Kidney (tissue), 14 donors: ENCODE results near the gene AGPAT1. TPM values are rescaled to one million over a fixed set of nuclear protein-coding genes. Genes with fewer than 3 reads are reported as not detected.

Experiments
- DNase-seq, 5 donors: peaks; one replicate each; pipeline ENCODE4 v3.0.0-alpha.2; 2013 to 2020
- FAIRE-seq: peaks from 2 replicates; lab custom pipeline; 2012; peaks lifted over from hg19 to GRCh38; lab: Jason Lieb, UNC
- H3K27ac ChIP-seq, 2 donors: one replicate each; pipeline ENCODE4 v1.7.0; 2013; ENCODE audit warnings: low read depth in 2 of 2, low read length in 2 of 2, inconsistent platforms in 1 of 2
- H3K27me3 ChIP-seq: one replicate; pipeline ENCODE4 v1.7.1; 2013; ENCODE audit warnings: low read length, inconsistent platforms; ENCODE audit not compliant: control insufficient read depth, insufficient read depth
- H3K36me3 ChIP-seq, 3 donors: one replicate each; pipeline versions ENCODE4 v1.7.0 to v1.7.1; 2013; ENCODE audit warnings: low read length in 3 of 3, control low read depth in 1 of 3, inconsistent platforms in 1 of 3; ENCODE audit not compliant: insufficient read depth in 3 of 3, control insufficient read depth in 2 of 3
- H3K4me1 ChIP-seq, 3 donors: one replicate each; pipeline versions ENCODE4 v1.7.0 to v1.7.1; 2013; ENCODE audit warnings: low read length in 3 of 3, inconsistent platforms in 1 of 3, low read depth in 1 of 3; ENCODE audit not compliant: control insufficient read depth in 2 of 3, insufficient read depth in 2 of 3
- H3K4me3 ChIP-seq, 3 donors: one replicate each; pipeline versions ENCODE4 v1.7.0 to v1.8.1; 2013; ENCODE audit warnings: low read length in 3 of 3, control low read depth in 1 of 3, inconsistent platforms in 1 of 3
- H3K9ac ChIP-seq, 3 donors: one replicate each; pipeline versions ENCODE4 v1.7.0 to v1.7.1; 2013; ENCODE audit warnings: low read length in 3 of 3, control low read depth in 1 of 3, inconsistent platforms in 1 of 3
- H3K9me3 ChIP-seq, 3 donors: one replicate each; pipeline versions ENCODE4 v1.7.0 to v1.7.1; 2013; ENCODE audit warnings: low read length in 3 of 3, control low read depth in 1 of 3, inconsistent platforms in 1 of 3; ENCODE audit not compliant: control insufficient read depth in 2 of 3, insufficient read depth in 1 of 3
- CTCF ChIP-seq: IDR thresholded peaks from 3 replicates; pipeline ENCODE4 v1.5.1; 2012; ENCODE audit warnings: mild to moderate bottlenecking, moderate library complexity, borderline replicate concordance; ENCODE audit not compliant: insufficient read depth; ENCODE audit errors: extremely low read depth
- intact Hi-C: fragments of 100-400 bp; cut with DNase I; formaldehyde crosslinking; loops from one replicate; pipeline ENCODE4 v1.11.1; 2022
- microRNA-seq: library from miRNA; unstranded; fragments of <30 nt; microRNA quantifications from one replicate; pipeline ENCODE4 v1.2.0, GENCODE V29; 2020
- polyA plus RNA-seq: library from polyadenylated mRNA; stranded (reverse); fragments of 350-450 nt; fragmentation: Illumina TruSeq; extraction: RNeasy Lipid Tissue Mini Kit (QIAGEN cat#74804); gene quantifications from one replicate; pipeline ENCODE4 v1.2.3, GENCODE V29; 2014; ENCODE audit warnings: low read depth, low replicate concordance; ENCODE audit not compliant: insufficient read depth
- total RNA-seq: library from RNA; stranded (reverse); fragmentation: NEBNext Ultra II Directional; extraction: Animal tissue kit (Norgen Biotek cat#: 25700); gene quantifications from one replicate; pipeline ENCODE4 v1.2.1, GENCODE V29; 2021
- donor health status: control.
- donor health status: control.
- donor health status: control.
- donor health status: control.
- donor health status: control.
- donor health status: DM: yes; HTN: yes; CAD: no.
- donor health status: Normal renal cell carcinoma (clear cell type).

The AGPAT1 gene
- total and polyA plus RNA-seq, 2 donors from 2014 or later, result 58.9 to 87.1 TPM

GRCh38 chr6:32123681-32124080 lies 52.2 kb downstream of the AGPAT1 start:
- Histone ChIP-seq H3K9ac (no peak overlapping the region), H3K27me3 (no peaks in the 10 kb centered on the region), H3K4me3 (no peak overlapping the region), H3K9me3 (no peaks in the 10 kb centered on the region), H3K4me1 (peaks cover 7 to 17% (median 16%) of the 10 kb centered on the region in 3 donors), H3K36me3 (peaks cover 9 to 33% (median 19%) of the 10 kb centered on the region in 3 donors), H3K27ac (no peak overlapping the region)
- intact Hi-C loops, result no loop called here
- DNase-seq (no peak), FAIRE-seq (no peak)
- TF ChIP-seq CTCF, result no peak

- peaks cover 0 to 5% (median 5%) of the 10 kb centered on the region in 3 donors for H3K4me1 ChIP-seq
- H3K9me3 ChIP-seq, result no peaks in the 10 kb centered on the region
- intact Hi-C loops, result no loop called here
Observed at GRCh38 chr6:32120573-32121059, 55.3 kb downstream of the AGPAT1 start.

GRCh38 chr6:32118782-32119628 lies 56.9 kb downstream of the AGPAT1 start:
- Histone ChIP-seq H3K27me3 (no peaks in the 10 kb centered on the region), H3K27ac (peak overlapping the region in 1 of 2 donors; percentile 28)
- FAIRE-seq, result no peak

More at GRCh38 chr6:32120573-32121059, 55.3 kb downstream of the AGPAT1 start:
- H3K4me3 ChIP-seq, result no peak overlapping the region
- no peak for TF ChIP-seq CTCF
- DNase-seq, result no peak
- no peaks in the 10 kb centered on the region for H3K27me3 ChIP-seq
- no peak overlapping the region for H3K27ac ChIP-seq
- no peak for FAIRE-seq
- peaks cover 11 to 63% (median 42%) of the 10 kb centered on the region in 3 donors for H3K36me3 ChIP-seq
- H3K9ac ChIP-seq, result no peak overlapping the region

More at GRCh38 chr6:32118782-32119628, 56.9 kb downstream of the AGPAT1 start:
- Histone ChIP-seq H3K9ac (no peak overlapping the region), H3K4me3 (peak overlapping the region in 1 of 3 donors; percentile 8), H3K4me1 (peaks cover 0 to 8% (median 5%) of the 10 kb centered on the region in 3 donors), H3K36me3 (peaks cover 9 to 61% (median 42%) of the 10 kb centered on the region in 3 donors), H3K9me3 (no peaks in the 10 kb centered on the region)
- intact Hi-C loops, result no loop called here
- peak; percentile 81 for TF ChIP-seq CTCF
- peak; percentile 90 to 94 (median 91) for DNase-seq

Small RNAs within 50 kb of the gene (microRNA-seq; reads per million reads assigned to microRNA genes)
- gene MIR6721 (not detected), gene MIR6833 (not detected)

Other genes with a start within 250 kb of the AGPAT1 start
- 38.7 TPM for gene C2, start 248.4 kb downstream of the AGPAT1 start, total RNA-seq
- gene C2, start 248.4 kb downstream of the AGPAT1 start, polyA plus RNA-seq, result 84.0 TPM
- 200 TPM for gene CFB, start 230.0 kb downstream of the AGPAT1 start, total RNA-seq
- gene CFB, start 230.0 kb downstream of the AGPAT1 start, polyA plus RNA-seq, result 154 TPM
- gene NELFE, start 217.1 kb downstream of the AGPAT1 start, total RNA-seq, result 62.0 TPM
- 83.0 TPM for gene NELFE, start 217.1 kb downstream of the AGPAT1 start, polyA plus RNA-seq
- gene SKIC2, start 216.9 kb downstream of the AGPAT1 start, total RNA-seq, result 67.8 TPM
- 55.0 TPM for gene SKIC2, start 216.9 kb downstream of the AGPAT1 start, polyA plus RNA-seq
- gene DXO, start 203.9 kb downstream of the AGPAT1 start, total RNA-seq, result 21.3 TPM
- gene DXO, start 203.9 kb downstream of the AGPAT1 start, polyA plus RNA-seq, result 26.0 TPM
- gene C4A, start 194.0 kb downstream of the AGPAT1 start, total RNA-seq, result 250 TPM
- 521 TPM for gene C4A, start 194.0 kb downstream of the AGPAT1 start, polyA plus RNA-seq
- 596 TPM for gene C4B, start 161.3 kb downstream of the AGPAT1 start, total RNA-seq
- gene C4B, start 161.3 kb downstream of the AGPAT1 start, polyA plus RNA-seq, result 578 TPM
- 3.2 TPM for gene CYP21A2, start 137.7 kb downstream of the AGPAT1 start, total RNA-seq
- gene CYP21A2, start 137.7 kb downstream of the AGPAT1 start, polyA plus RNA-seq, result 8.2 TPM
- gene TNXB, start 66.7 kb downstream of the AGPAT1 start, total RNA-seq, result 88.2 TPM
- gene TNXB, start 66.7 kb downstream of the AGPAT1 start, polyA plus RNA-seq, result 13.3 TPM
- gene ATF6B, start 47.8 kb downstream of the AGPAT1 start, total RNA-seq, result 104 TPM
- 40.3 TPM for gene ATF6B, start 47.8 kb downstream of the AGPAT1 start, polyA plus RNA-seq
- gene FKBPL, start 45.8 kb downstream of the AGPAT1 start, total RNA-seq, result 4.8 TPM
- gene FKBPL, start 45.8 kb downstream of the AGPAT1 start, polyA plus RNA-seq, result 5.7 TPM
- gene PRRT1, start 24.1 kb downstream of the AGPAT1 start, total RNA-seq, result 2.4 TPM
- gene PRRT1, start 24.1 kb downstream of the AGPAT1 start, polyA plus RNA-seq, result 4.0 TPM
- gene PPT2, start 21.9 kb downstream of the AGPAT1 start, total RNA-seq, result 23.0 TPM
- 20.3 TPM for gene PPT2, start 21.9 kb downstream of the AGPAT1 start, polyA plus RNA-seq
- gene EGFL8, start 11.5 kb downstream of the AGPAT1 start, total RNA-seq, result 18.3 TPM
- gene EGFL8, start 11.5 kb downstream of the AGPAT1 start, polyA plus RNA-seq, result 15.0 TPM
- 74.1 TPM for gene RNF5, start 2.3 kb upstream of the AGPAT1 start, total RNA-seq
- 208 TPM for gene RNF5, start 2.3 kb upstream of the AGPAT1 start, polyA plus RNA-seq
- gene AGER, start 8.2 kb upstream of the AGPAT1 start, total RNA-seq, result 13.0 TPM
- gene AGER, start 8.2 kb upstream of the AGPAT1 start, polyA plus RNA-seq, result 7.1 TPM
- gene PBX2, start 14.1 kb upstream of the AGPAT1 start, total RNA-seq, result 87.3 TPM
- 34.6 TPM for gene PBX2, start 14.1 kb upstream of the AGPAT1 start, polyA plus RNA-seq
- gene GPSM3, start 16.6 kb upstream of the AGPAT1 start, total RNA-seq, result 28.1 TPM
- 6.2 TPM for gene GPSM3, start 16.6 kb upstream of the AGPAT1 start, polyA plus RNA-seq
- 30.5 TPM for gene NOTCH4, start 48.0 kb upstream of the AGPAT1 start, total RNA-seq
- 22.5 TPM for gene NOTCH4, start 48.0 kb upstream of the AGPAT1 start, polyA plus RNA-seq
- gene TSBP1, start 195.8 kb upstream of the AGPAT1 start, total RNA-seq, result not detected
- gene TSBP1, start 195.8 kb upstream of the AGPAT1 start, polyA plus RNA-seq, result not detected
- gene BTNL2, start 231.1 kb upstream of the AGPAT1 start, total RNA-seq, result not detected
- gene BTNL2, start 231.1 kb upstream of the AGPAT1 start, polyA plus RNA-seq, result not detected